ENCODE data around the gene CLCN1.

CLCN1 gene

DNA sequence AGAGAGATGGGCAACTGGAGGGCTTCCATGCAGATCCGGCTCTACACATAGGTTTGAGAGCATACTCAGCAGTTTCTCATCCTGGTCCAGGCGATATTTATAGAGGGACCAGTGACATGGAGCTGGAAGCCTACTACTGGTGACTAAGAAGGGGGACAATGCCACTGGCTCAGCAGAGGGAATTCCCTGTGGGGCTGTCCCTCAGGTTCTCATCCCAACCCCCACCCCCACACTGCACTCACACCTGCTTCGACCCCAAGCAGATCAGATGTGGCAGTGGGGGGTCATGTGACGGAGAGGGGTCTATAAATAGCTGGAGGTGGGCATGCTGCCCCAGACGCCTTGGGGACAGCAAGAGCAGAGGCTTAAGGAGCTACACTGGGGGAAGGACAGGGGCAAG lies at the start of gene CLCN1:
Gene CLCN1, plus strand, starts transcription at position 336 of the 400 bp plus-strand sequence. CDS start 102 bp downstream, outside the sequence.
- FAIRE-seq (no peak), DNase-seq (ENCODE audit: insufficient read length, low spot score) (no peak)
- TF ChIP-seq, protein P1, sequence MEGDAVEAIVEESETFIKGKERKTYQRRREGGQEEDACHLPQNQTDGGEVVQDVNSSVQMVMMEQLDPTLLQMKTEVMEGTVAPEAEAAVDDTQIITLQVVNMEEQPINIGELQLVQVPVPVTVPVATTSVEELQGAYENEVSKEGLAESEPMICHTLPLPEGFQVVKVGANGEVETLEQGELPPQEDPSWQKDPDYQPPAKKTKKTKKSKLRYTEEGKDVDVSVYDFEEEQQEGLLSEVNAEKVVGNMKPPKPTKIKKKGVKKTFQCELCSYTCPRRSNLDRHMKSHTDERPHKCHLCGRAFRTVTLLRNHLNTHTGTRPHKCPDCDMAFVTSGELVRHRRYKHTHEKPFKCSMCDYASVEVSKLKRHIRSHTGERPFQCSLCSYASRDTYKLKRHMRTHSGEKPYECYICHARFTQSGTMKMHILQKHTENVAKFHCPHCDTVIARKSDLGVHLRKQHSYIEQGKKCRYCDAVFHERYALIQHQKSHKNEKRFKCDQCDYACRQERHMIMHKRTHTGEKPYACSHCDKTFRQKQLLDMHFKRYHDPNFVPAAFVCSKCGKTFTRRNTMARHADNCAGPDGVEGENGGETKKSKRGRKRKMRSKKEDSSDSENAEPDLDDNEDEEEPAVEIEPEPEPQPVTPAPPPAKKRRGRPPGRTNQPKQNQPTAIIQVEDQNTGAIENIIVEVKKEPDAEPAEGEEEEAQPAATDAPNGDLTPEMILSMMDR (IDR thresholded peaks at IDR 0.05; ENCODE audit: insufficient read depth, missing control alignments): no peak

DNA sequence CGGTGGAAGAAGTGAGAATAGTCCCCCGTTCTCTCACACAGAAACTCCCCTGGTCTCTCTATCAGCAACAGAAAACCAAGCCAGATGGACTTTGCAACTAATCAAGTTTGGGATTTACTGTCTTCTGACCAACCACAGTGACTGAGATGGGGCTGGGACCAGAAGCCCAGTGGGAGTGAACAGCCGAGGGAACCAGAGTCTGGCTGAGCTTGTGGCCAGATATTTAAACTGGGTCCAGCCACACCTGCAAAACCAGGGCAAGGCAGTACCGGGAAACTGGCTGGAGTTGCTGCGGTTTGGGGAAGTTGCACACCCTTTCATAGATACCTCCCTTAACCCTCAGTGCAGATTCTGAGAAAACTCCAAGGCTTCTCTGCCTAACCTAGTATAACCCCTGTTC lies 46.7 kb upstream of the CLCN1 start:
- no peak for DNase-seq (ENCODE audit: insufficient read length, low spot score)
- FAIRE-seq: no peak
- TF ChIP-seq, protein P1 (IDR thresholded peaks at IDR 0.05; ENCODE audit: insufficient read depth, missing control alignments): no peak

DNA sequence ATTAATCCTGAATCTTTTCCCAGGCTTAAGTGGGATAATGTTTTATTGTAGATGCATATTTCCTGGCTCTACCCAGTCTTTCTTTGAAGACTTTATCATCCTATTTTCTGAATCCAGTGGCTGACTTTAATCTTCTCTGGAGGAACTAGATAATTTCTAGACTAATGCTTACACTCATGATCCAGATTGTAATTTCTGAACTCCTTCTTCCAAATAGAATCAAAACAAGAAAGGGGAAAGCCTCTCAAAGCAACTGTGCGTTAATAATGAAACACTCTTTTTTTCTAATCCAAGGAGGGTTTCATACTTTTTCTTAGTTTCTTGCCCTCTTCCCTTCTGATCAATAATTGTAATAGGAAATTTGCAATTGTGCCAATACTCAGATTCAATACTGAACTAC lies 44.7 kb upstream of the CLCN1 start:
- DNase-seq (ENCODE audit: insufficient read length, low spot score) (no peak), FAIRE-seq (no peak)
- TF ChIP-seq, protein P1 (IDR thresholded peaks at IDR 0.05; ENCODE audit: insufficient read depth, missing control alignments): no peak

DNA sequence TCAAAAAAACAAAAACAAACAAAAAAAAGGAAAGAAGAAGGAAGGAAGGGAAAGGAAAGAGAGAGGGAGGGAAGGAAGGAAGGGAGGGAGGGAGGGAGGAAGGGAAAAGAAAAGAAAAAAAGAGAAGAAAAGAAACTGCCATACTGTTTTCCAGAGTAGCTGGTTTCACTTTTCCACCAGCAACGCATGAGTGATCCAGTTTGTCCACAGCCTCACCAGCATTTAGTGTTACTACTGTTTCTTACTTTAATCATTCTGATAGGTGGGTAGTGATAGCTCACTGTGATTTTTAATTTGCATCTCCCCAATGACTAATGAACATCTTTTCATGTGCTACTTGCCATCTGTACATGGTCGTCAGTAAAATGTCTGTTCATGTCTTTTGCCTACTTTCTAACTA lies 43.0 kb upstream of the CLCN1 start:
- TF ChIP-seq, protein P1 (IDR thresholded peaks at IDR 0.05; ENCODE audit: insufficient read depth, missing control alignments): no peak
- no peak for DNase-seq (ENCODE audit: insufficient read length, low spot score)
- no peak for FAIRE-seq

DNA sequence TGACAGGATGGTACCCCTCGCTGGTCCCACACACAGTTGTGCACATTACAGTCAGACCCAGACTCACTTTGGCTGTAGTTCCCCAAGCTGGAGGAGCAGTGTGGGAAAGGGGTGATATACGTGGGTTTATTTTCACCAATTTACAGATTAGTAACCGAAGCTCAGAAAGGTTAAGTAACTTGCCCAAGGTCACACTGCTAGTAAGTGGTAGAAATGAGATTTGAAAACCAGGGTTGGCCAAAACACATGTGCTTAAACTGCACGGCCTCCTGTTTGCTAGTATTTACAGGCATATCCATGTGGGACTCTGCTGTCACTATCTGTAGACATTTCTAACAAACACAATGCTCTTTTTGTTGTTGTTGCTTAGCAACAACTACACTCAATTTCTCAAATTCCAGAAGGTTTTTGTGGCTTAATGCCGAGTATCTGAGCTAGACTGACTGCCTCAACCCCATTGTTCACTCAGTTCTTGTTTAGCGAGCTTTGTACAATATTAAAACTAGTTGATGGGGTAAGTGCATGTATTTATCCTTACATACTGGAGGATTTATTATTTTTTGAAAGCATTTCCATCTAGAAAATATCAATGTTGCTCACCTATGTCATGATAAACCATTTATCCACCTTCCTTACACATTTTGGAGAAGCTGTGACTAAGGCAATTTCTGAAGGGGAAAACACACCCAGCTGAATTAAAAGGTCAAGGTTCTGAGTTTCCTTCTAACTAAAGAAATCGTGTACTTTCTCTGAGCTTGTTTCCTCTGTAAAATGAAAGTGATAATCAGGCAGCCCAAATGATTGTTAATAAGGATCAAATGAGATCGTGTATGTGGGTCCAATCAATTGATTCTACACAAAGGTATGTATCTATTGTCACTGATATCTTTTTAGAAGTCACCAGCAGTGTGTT lies 36.5 kb upstream of the CLCN1 start:
- FAIRE-seq (no peak), DNase-seq (ENCODE audit: insufficient read length, low spot score) (no peak)
- TF ChIP-seq, protein P1 (IDR thresholded peaks at IDR 0.05; ENCODE audit: insufficient read depth, missing control alignments): no peak

DNA sequence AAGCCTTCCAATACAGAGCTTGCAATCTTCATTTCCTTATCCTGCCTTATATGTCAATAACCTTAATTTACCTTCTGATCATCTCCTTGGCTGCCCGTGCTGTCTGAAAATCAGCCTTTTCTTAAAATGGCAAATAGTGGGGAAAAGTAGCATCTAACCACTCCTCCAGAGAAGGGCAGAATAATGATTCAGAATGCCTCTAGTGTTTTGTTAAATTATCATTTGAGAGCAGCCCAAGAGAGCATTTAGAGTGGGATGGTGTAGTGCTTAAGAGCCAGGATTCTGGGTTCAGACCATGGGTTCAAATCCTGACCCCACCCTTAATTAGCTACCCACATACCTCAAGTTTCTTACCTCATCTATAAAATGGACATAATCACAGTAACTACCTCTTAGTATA lies 35.8 kb upstream of the CLCN1 start:
- FAIRE-seq: no peak
- TF ChIP-seq, protein P1 (IDR thresholded peaks at IDR 0.05; ENCODE audit: insufficient read depth, missing control alignments): no peak
- DNase-seq (ENCODE audit: insufficient read length, low spot score): no peak

DNA sequence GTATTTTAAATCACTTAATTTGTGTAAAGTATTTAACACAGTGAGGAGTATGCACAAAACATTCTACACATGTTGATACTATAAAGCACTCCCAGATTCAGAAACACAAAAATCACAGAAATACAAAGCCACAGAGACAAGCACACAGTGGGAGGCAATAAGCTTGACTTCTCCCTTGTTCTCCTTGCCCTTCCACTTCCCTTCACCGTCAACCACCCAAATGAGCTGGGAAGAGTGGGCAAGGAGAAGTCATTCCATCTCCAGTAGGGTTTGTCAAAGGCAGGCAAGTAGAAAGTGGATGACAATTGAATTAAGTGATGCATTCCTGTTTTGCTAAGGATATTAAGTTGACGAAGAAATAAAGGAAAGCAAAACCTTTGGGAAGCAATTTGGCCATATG lies 35.3 kb upstream of the CLCN1 start:
- FAIRE-seq: no peak
- TF ChIP-seq, protein P1 (IDR thresholded peaks at IDR 0.05; ENCODE audit: insufficient read depth, missing control alignments): no peak
- DNase-seq (ENCODE audit: insufficient read length, low spot score): no peak
